K562 (cell line): ENCODE data around the gene TP53BP1. TPM values are rescaled to one million over a fixed set of nuclear protein-coding genes. Genes with fewer than 3 reads are reported as not detected.

Experiments
- CEBPB ChIP-seq: fragments of 450-650 bp; IDR thresholded peaks from 2 replicates; pipeline ENCODE4 v1.6.1; 2016; ENCODE audit warnings: missing genetic modification characterization, missing compliant biosample characterization
- DLX4 ChIP-seq: fragments of 250-450 bp; sonication (Bioruptor Pico); IDR thresholded peaks from 2 replicates; pipeline ENCODE4 v1.6.1; 2021; ENCODE audit warnings: mild to moderate bottlenecking
- E2F8 ChIP-seq: fragments of 450-650 bp; IDR thresholded peaks from 2 replicates; pipeline ENCODE4 v1.7.1; 2018; ENCODE audit warnings: mild to moderate bottlenecking, low read depth; ENCODE audit not compliant: partially characterized antibody
- HDAC8 ChIP-seq: fragments of 450-650 bp; IDR thresholded peaks from 2 replicates; pipeline ENCODE4 v1.6.1; 2016; ENCODE audit warnings: mild to moderate bottlenecking, missing genetic modification characterization, moderate library complexity, missing compliant biosample characterization
- JUND ChIP-seq, 2 experiments: IDR thresholded peaks; 2 replicates in 1 of 2; 3 replicates in 1 of 2; pipeline ENCODE4 v1.6.1; 2011; ENCODE audit warnings: borderline replicate concordance in 2 of 2, low read depth in 2 of 2, low read length in 2 of 2, improper control_type of control experiment in 1 of 2, missing biosample characterization in 1 of 2, missing genetic modification characterization in 1 of 2, missing genetic modification reagents in 1 of 2
- MXD1 ChIP-seq: fragments of 250-450 bp; sonication (Bioruptor Pico); IDR thresholded peaks from 2 replicates; pipeline ENCODE4 v1.8.0; 2021; ENCODE audit warnings: borderline replicate concordance, mild to moderate bottlenecking, moderate library complexity; ENCODE audit not compliant: poor library complexity, severe bottlenecking
- NFIC ChIP-seq: fragments of 450-650 bp; IDR thresholded peaks from 2 replicates; pipeline ENCODE4 v1.6.1; 2017; ENCODE audit warnings: mild to moderate bottlenecking, inconsistent platforms
- NR3C1 ChIP-seq: sonication (generic); formaldehyde crosslinking; IDR thresholded peaks from 2 replicates; pipeline ENCODE4 v1.8.1; 2022; ENCODE audit warnings: missing genetic modification reagents
- OTX1 ChIP-seq: fragments of 450-650 bp; formaldehyde crosslinking; IDR thresholded peaks from 2 replicates; pipeline ENCODE4 v1.4.0; 2022; ENCODE audit warnings: mild to moderate bottlenecking
- POLR3A ChIP-seq: IDR thresholded peaks from 2 replicates; pipeline ENCODE4 v1.6.1; 2011; ENCODE audit warnings: borderline replicate concordance, mild to moderate bottlenecking, moderate library complexity; ENCODE audit not compliant: insufficient read length, insufficient read depth; ENCODE audit errors: extremely low read depth
- RBM39 ChIP-seq: fragments of 200-400 bp; formaldehyde crosslinking; optimal IDR thresholded peaks from 2 replicates; pipeline ENCODE3; 2018; ENCODE audit warnings: low read depth, low read length
- YY1 ChIP-seq, 3 experiments: IDR thresholded peaks; 2 replicates each; pipeline ENCODE4 v1.6.1; 2011; ENCODE audit warnings: low read length in 2 of 3, mild to moderate bottlenecking in 2 of 3, moderate library complexity in 2 of 3, borderline replicate concordance in 1 of 3, control low read depth in 1 of 3, low read depth in 1 of 3; ENCODE audit not compliant: insufficient read depth in 3 of 3, insufficient replicate concordance in 2 of 3, control insufficient read depth in 1 of 3, insufficient read length in 1 of 3; ENCODE audit errors: extremely low read depth in 1 of 3
- ZMIZ1 ChIP-seq, 2 experiments: fragments of 150-350 bp in 1 of 2; IDR thresholded peaks; 2 replicates each; pipeline ENCODE4 v1.6.1; 2012 to 2016; ENCODE audit warnings: low read depth in 2 of 2, low read length in 2 of 2, mild to moderate bottlenecking in 1 of 2, moderate library complexity in 1 of 2
- ZNF280A ChIP-seq: fragments of 450-650 bp; IDR thresholded peaks from 2 replicates; pipeline ENCODE4 v1.6.1; 2018; ENCODE audit warnings: mild to moderate bottlenecking, low read depth; ENCODE audit not compliant: partially characterized antibody
- ZNF384 ChIP-seq: IDR thresholded peaks from 2 replicates; pipeline ENCODE4 v1.6.1; 2012; ENCODE audit warnings: low read depth, low read length, improper control_type of control experiment
- polyA plus RNA-seq, 8 experiments: library from polyadenylated mRNA; depleted of rRNA in 4 of 8; stranded (reverse) in 5 of 8; unstranded in 3 of 8; fragments of >200 nt; fragmentation: Nextera tagmentation in 2 of 8; fragmentation: Illumina TruSeq in 1 of 8; extraction: Ambion mirVana in 2 of 8; extraction: Trizol in 1 of 8; gene quantifications; 2 replicates each; pipeline versions ENCODE4 v1.2.1 to v1.2.3, GENCODE V29; 2011 to 2014; ENCODE audit warnings: inconsistent platforms in 1 of 8, missing spikeins in 1 of 8
- total RNA-seq, 7 experiments: library from RNA; depleted of rRNA in 6 of 7; stranded (reverse); fragments of >200 nt in 6 of 7; fragmentation: Illumina TruSeq in 2 of 7; extraction: Trizol in 2 of 7; gene quantifications; 2 replicates each; pipeline versions ENCODE4 v1.2.1 to v1.2.3, GENCODE V29; 2011 to 2021; ENCODE audit warnings: low replicate concordance in 1 of 7

The TP53BP1 gene
- total and polyA plus RNA-seq, 9 of the 15 experiments (the other 6 are each of a cell fraction or from before 2014, with no cell fraction given): 5.7 to 63.3 (median 30.9) TPM

- TF ChIP-seq MXD1 (CRISPR knock-in tag) (no peak), E2F8 (no peak), ZNF384 (no peak), RBM39 (no peak), POLR3A (no peak), ZMIZ1 (IDR thresholded peaks at IDR 0.05; ENCODE audit: low read depth in 2 of 2, low read length in 2 of 2) (no peak), NR3C1 (CRISPR knock-in tag) (no peak), YY1 (IDR thresholded peaks at IDR 0.05; ENCODE audit: borderline replicate concordance in 1 of 3, control insufficient read depth in 1 of 3, extremely low read depth in 1 of 3, insufficient read depth in 3 of 3, insufficient read length in 1 of 3, insufficient replicate concordance in 2 of 3, low read depth in 1 of 3, low read length in 2 of 3) (peak in 2 of 3 experiments; percentile 75 to 87), DLX4 (CRISPR knock-in tag) (no peak), ZNF280A (no peak), CEBPB (tag) (no peak), HDAC8 (tag) (no peak), JUND (IDR thresholded peaks at IDR 0.05; ENCODE audit: borderline replicate concordance, low read depth, low read length) (peak; percentile 59; the same call in 1 of the 2 replicates), JUND (tag; IDR thresholded peaks at IDR 0.05; ENCODE audit: borderline replicate concordance, low read depth, low read length) (peak; percentile 47; the same call in 1 of the 3 replicates), NFIC (no peak), OTX1 (no peak)
Observed at GRCh38 chr15:43492673-43493601, at the start of gene TP53BP1 (continued).
